Measurements from ENCODE around the gene CPLX1.
A peak's percentile ranks its signal among the peaks of the same experiment; 100 is the strongest.

CPLX1 gene

GRCh38 chr4:748461-748860, 77.5 kb downstream of the CPLX1 start:
- DNase-seq (ENCODE audit: extremely low spot score): no peak
- CTCF ChIA-PET: no interaction called here
- TF ChIP-seq L3MBTL2 (conservative IDR thresholded peaks at IDR 0.05) (no peak), NFRKB (IDR thresholded peaks at IDR 0.05) (no peak), FOXA1 (IDR thresholded peaks at IDR 0.05) (no peak), SP1 (IDR thresholded peaks at IDR 0.05) (no peak), ELF4 (IDR thresholded peaks at IDR 0.05) (no peak), HDGF (IDR thresholded peaks at IDR 0.05; ENCODE audit: borderline replicate concordance) (no peak)
- POLR2A ChIA-PET: no interaction called here

GRCh38 chr4:747546-748170, 78.3 kb downstream of the CPLX1 start:
- POLR2A ChIA-PET: no interaction called here
- no peak for DNase-seq (ENCODE audit: extremely low spot score)
- no peak for TF ChIP-seq NFRKB (IDR thresholded peaks at IDR 0.05)
- no peak for TF ChIP-seq FOXK2 (IDR thresholded peaks at IDR 0.05)
- TF ChIP-seq ZNF384 (IDR thresholded peaks at IDR 0.05): no peak
- no peak for TF ChIP-seq ELF4 (IDR thresholded peaks at IDR 0.05)
- no peak for TF ChIP-seq PKNOX1 (IDR thresholded peaks at IDR 0.05)
- TF ChIP-seq HDGF (IDR thresholded peaks at IDR 0.05; ENCODE audit: borderline replicate concordance): no peak
- no peak for TF ChIP-seq SP1 (IDR thresholded peaks at IDR 0.05)
- no peak for TF ChIP-seq CTBP1 (IDR thresholded peaks at IDR 0.05; ENCODE audit: borderline replicate concordance)
- TF ChIP-seq L3MBTL2 (conservative IDR thresholded peaks at IDR 0.05): no peak
- no peak for TF ChIP-seq FOXM1 (IDR thresholded peaks at IDR 0.05; ENCODE audit: borderline replicate concordance)
- TF ChIP-seq TARDBP (IDR thresholded peaks at IDR 0.05): no peak
- no peak for TF ChIP-seq FOXA1 (IDR thresholded peaks at IDR 0.05)
- TF ChIP-seq ARNT (IDR thresholded peaks at IDR 0.05): no peak
- TF ChIP-seq LEF1 (IDR thresholded peaks at IDR 0.05; ENCODE audit: borderline replicate concordance): no peak
- TF ChIP-seq BHLHE40 (IDR thresholded peaks at IDR 0.05; ENCODE audit: borderline replicate concordance): no peak
- no peak for TF ChIP-seq SUZ12 (IDR thresholded peaks at IDR 0.05)
- CTCF ChIA-PET: no interaction called here

GRCh38 chr4:744212-744841, 81.6 kb downstream of the CPLX1 start:
- ChIA-PET POLR2A (no interaction called here), CTCF (no interaction called here)
- TF ChIP-seq FOXA1 (IDR thresholded peaks at IDR 0.05) (no peak), CTBP1 (IDR thresholded peaks at IDR 0.05; ENCODE audit: borderline replicate concordance) (no peak), TARDBP (IDR thresholded peaks at IDR 0.05) (no peak), ZNF384 (IDR thresholded peaks at IDR 0.05) (no peak), L3MBTL2 (conservative IDR thresholded peaks at IDR 0.05) (no peak), FOXM1 (IDR thresholded peaks at IDR 0.05; ENCODE audit: borderline replicate concordance) (no peak), NFRKB (IDR thresholded peaks at IDR 0.05) (no peak), PKNOX1 (IDR thresholded peaks at IDR 0.05) (no peak), SP1 (IDR thresholded peaks at IDR 0.05) (no peak), BHLHE40 (IDR thresholded peaks at IDR 0.05; ENCODE audit: borderline replicate concordance) (no peak), ELF4 (IDR thresholded peaks at IDR 0.05) (no peak)
- DNase-seq (ENCODE audit: extremely low spot score): no peak

GRCh38 chr4:743463-744211, 82.3 kb downstream of the CPLX1 start:
- CTCF ChIA-PET: interaction anchor here (1.0 to 1.6 kb wide), 2 partner anchors 9 to 243 kb away, joined by 3 to 9 read pairs; partner anchors contain the start of gene IDUA
- TF ChIP-seq FOXA1 (IDR thresholded peaks at IDR 0.05): no peak
- no peak for TF ChIP-seq HDGF (IDR thresholded peaks at IDR 0.05; ENCODE audit: borderline replicate concordance)
- no peak for TF ChIP-seq PKNOX1 (IDR thresholded peaks at IDR 0.05)
- TF ChIP-seq FOXK2 (IDR thresholded peaks at IDR 0.05): no peak
- no peak for TF ChIP-seq LEF1 (IDR thresholded peaks at IDR 0.05; ENCODE audit: borderline replicate concordance)
- TF ChIP-seq ARNT (IDR thresholded peaks at IDR 0.05): no peak
- no peak for TF ChIP-seq FOXM1 (IDR thresholded peaks at IDR 0.05; ENCODE audit: borderline replicate concordance)
- TF ChIP-seq L3MBTL2 (conservative IDR thresholded peaks at IDR 0.05): no peak
- TF ChIP-seq ZNF384 (IDR thresholded peaks at IDR 0.05): no peak
- TF ChIP-seq SUZ12 (IDR thresholded peaks at IDR 0.05): no peak
- TF ChIP-seq ELF4 (IDR thresholded peaks at IDR 0.05): no peak
- TF ChIP-seq BHLHE40 (IDR thresholded peaks at IDR 0.05; ENCODE audit: borderline replicate concordance): no peak
- no peak for TF ChIP-seq NFRKB (IDR thresholded peaks at IDR 0.05)
- no peak for TF ChIP-seq SP1 (IDR thresholded peaks at IDR 0.05)
- POLR2A ChIA-PET: interaction anchor here (0.6 to 1.6 kb wide), 2 partner anchors 38 to 243 kb away, joined by 3 to 7 read pairs; partner anchors contain the start of gene IDUA
- no peak for DNase-seq (ENCODE audit: extremely low spot score)

GRCh38 chr4:742742-743311, 83.1 kb downstream of the CPLX1 start:
- CTCF ChIA-PET: interaction anchor here (1.0 to 2.0 kb wide), 6 partner anchors 8 to 244 kb away, joined by 3 to 9 read pairs (median 6); partner anchors contain the start of gene IDUA
- no peak for TF ChIP-seq PKNOX1 (IDR thresholded peaks at IDR 0.05)
- no peak for TF ChIP-seq ARNT (IDR thresholded peaks at IDR 0.05)
- no peak for TF ChIP-seq FOXM1 (IDR thresholded peaks at IDR 0.05; ENCODE audit: borderline replicate concordance)
- no peak for TF ChIP-seq CTBP1 (IDR thresholded peaks at IDR 0.05; ENCODE audit: borderline replicate concordance)
- peak; percentile 94 for DNase-seq (ENCODE audit: extremely low spot score)
- POLR2A ChIA-PET: interaction anchor here (1.6 kb wide), 1 partner anchor 244 kb away, joined by 7 read pairs; the partner anchor contains the start of gene IDUA

Data from HEK293T (cell line).